GM23248 (cell line): ENCODE measurements around the gene STAG1. TPM values are rescaled to one million over a fixed set of nuclear protein-coding genes. Genes with fewer than 3 reads are reported as not detected.
A peak's percentile ranks its signal among the peaks of the same experiment; 100 is the strongest.

Experiments used
- DNase-seq: peaks from one replicate; pipeline ENCODE4 v3.0.0-alpha.2; 2015
- H2AFZ ChIP-seq: fragments of 200-600 bp; sonication (generic); 2 replicates; pipeline ENCODE4 v1.6.1; 2016; ENCODE audit warnings: antibody characterized with exemption
- H3F3A ChIP-seq: fragments of 200-600 bp; sonication (generic); 2 replicates; pipeline ENCODE4 v1.6.1; 2016; ENCODE audit warnings: mild to moderate bottlenecking, antibody characterized with exemption, mixed run types; ENCODE audit not compliant: insufficient read depth
- H3K27ac ChIP-seq: fragments of 200-600 bp; sonication (generic); 2 replicates; pipeline ENCODE4 v1.5.1; 2016; ENCODE audit warnings: mild to moderate bottlenecking
- H3K27me3 ChIP-seq: fragments of 200-600 bp; sonication (generic); replicated peaks from 2 replicates; pipeline ENCODE4 v1.6.1; 2016; ENCODE audit warnings: mild to moderate bottlenecking; ENCODE audit not compliant: insufficient read depth
- H3K36me3 ChIP-seq: fragments of 200-600 bp; sonication (generic); 2 replicates; pipeline ENCODE4 v1.6.1; 2016; ENCODE audit warnings: low read depth, mild to moderate bottlenecking
- H3K4me1 ChIP-seq: fragments of 200-600 bp; sonication (generic); 2 replicates; pipeline ENCODE4 v1.6.1; 2016; ENCODE audit warnings: mild to moderate bottlenecking; ENCODE audit not compliant: insufficient read depth
- H3K4me2 ChIP-seq: fragments of 200-600 bp; sonication (generic); one replicate; pipeline ENCODE4 v1.6.1; 2016; ENCODE audit warnings: mild to moderate bottlenecking; ENCODE audit not compliant: unreplicated experiment
- H3K4me3 ChIP-seq: fragments of 200-600 bp; sonication (generic); 2 replicates; pipeline ENCODE4 v1.5.1; 2016; ENCODE audit warnings: mild to moderate bottlenecking
- H3K79me2 ChIP-seq: fragments of 200-600 bp; sonication (generic); 2 replicates; pipeline ENCODE4 v1.6.1; 2016; ENCODE audit warnings: mild to moderate bottlenecking; ENCODE audit not compliant: insufficient read depth
- H3K9ac ChIP-seq: fragments of 200-600 bp; sonication (generic); 2 replicates; pipeline ENCODE4 v1.6.1; 2016; ENCODE audit warnings: mild to moderate bottlenecking
- H3K9me2 ChIP-seq: fragments of 200-600 bp; sonication (generic); 2 replicates; pipeline ENCODE4 v1.6.1; 2016; ENCODE audit warnings: mixed run types, mild to moderate bottlenecking, moderate library complexity; ENCODE audit not compliant: insufficient read depth
- H3K9me3 ChIP-seq: fragments of 200-600 bp; sonication (generic); one replicate; pipeline ENCODE4 v1.6.1; 2017; ENCODE audit warnings: low read depth
- H4K20me1 ChIP-seq: fragments of 200-600 bp; sonication (generic); 2 replicates; pipeline ENCODE4 v1.6.0; 2016; ENCODE audit not compliant: insufficient read depth
- EZH2 ChIP-seq: fragments of 200-600 bp; sonication (generic); IDR thresholded peaks from 2 replicates; pipeline ENCODE4 v1.6.1; 2018; ENCODE audit warnings: antibody characterized with exemption, mild to moderate bottlenecking; ENCODE audit not compliant: insufficient read depth, poor library complexity, severe bottlenecking
- EZH2phosphoT487 ChIP-seq: fragments of 200-600 bp; sonication (generic); IDR thresholded peaks from 2 replicates; pipeline ENCODE4 v1.6.1; 2018; ENCODE audit warnings: antibody characterized with exemption, moderate library complexity, mild to moderate bottlenecking, low read depth; ENCODE audit not compliant: insufficient read depth
- WGBS, 2 experiments: methylation state at CpG; one replicate each; pipeline ENCODE4 v1.1.6; 2015 to 2017; ENCODE audit warnings: low lambda C conversion rate in 2 of 2, low coverage in 1 of 2; ENCODE audit errors: missing lambda C conversion rate in 2 of 2; 5-methylcytosine and 5-hydroxymethylcytosine counted together
- in situ Hi-C: fragments of 300-500 bp; cut with MboI; formaldehyde crosslinking; loops from 2 replicates; pipeline ENCODE4 v1.15.0; 2020
- polyA plus RNA-seq: library from polyadenylated mRNA; unstranded; fragments of >200 nt; fragmentation: Nextera tagmentation; extraction: Ambion mirVana; gene quantifications from 2 replicates; pipeline ENCODE4 v1.2.1, GENCODE V29; 2016
- total RNA-seq: library from RNA; depleted of rRNA; stranded (reverse); fragments of >200 nt; shearing (Covaris generic); gene quantifications from 2 replicates; pipeline ENCODE4 v1.2.3, GENCODE V29; 2014

The STAG1 gene
- total and polyA plus RNA-seq, 2 experiments from 2014 or later: 21.1 to 39.7 TPM

GRCh38 chr3:136735103-136735502 is 17.1 kb downstream of the STAG1 start:
- Histone ChIP-seq H3K9me3 (no peaks in the 10 kb centered on the region), H3K9ac (no peak overlapping the region), H2AFZ (no peak overlapping the region), H3K9me2 (no peaks in the 10 kb centered on the region), H3K4me2 (no peak overlapping the region), H3K27ac (no peak overlapping the region), H3F3A (peaks cover 13% of the 10 kb centered on the region; the same call in 1 of the 2 replicates), H3K36me3 (no peaks in the 10 kb centered on the region), H3K27me3 (no peaks in the 10 kb centered on the region), H3K4me1 (peaks cover 4% of the 10 kb centered on the region; the same call in 1 of the 2 replicates), H3K4me3 (no peak overlapping the region), H3K79me2 (peaks cover 100% of the 10 kb centered on the region), H4K20me1 (peaks cover 8% of the 10 kb centered on the region; the same call in 1 of the 2 replicates)
- in situ Hi-C loops: no loop called here
- no peak for TF ChIP-seq EZH2
- no peak for TF ChIP-seq EZH2phosphoT487
- no peak for DNase-seq
- 100% methylated on average over 3 of the region's 3 CpGs for WGBS, 2 experiments

GRCh38 chr3:136734382-136735070 is 17.7 kb downstream of the STAG1 start:
- in situ Hi-C loops: no loop called here
- no peak overlapping the region for H3K27ac ChIP-seq

GRCh38 chr3:136733317-136733833 is 18.8 kb downstream of the STAG1 start:
- in situ Hi-C loops: no loop called here
- peak; percentile 20 for DNase-seq
- peaks cover 99% of the 10 kb centered on the region for H3K79me2 ChIP-seq

More at GRCh38 chr3:136734382-136735070, 17.7 kb downstream of the STAG1 start:
- Histone ChIP-seq H3F3A (peaks cover 13% of the 10 kb centered on the region; the same call in 1 of the 2 replicates), H2AFZ (no peak overlapping the region), H4K20me1 (peaks cover 8% of the 10 kb centered on the region; the same call in 1 of the 2 replicates), H3K4me1 (peaks cover 5% of the 10 kb centered on the region), H3K4me3 (no peak overlapping the region), H3K27me3 (no peaks in the 10 kb centered on the region), H3K4me2 (no peak overlapping the region), H3K79me2 (peaks cover 100% of the 10 kb centered on the region), H3K36me3 (no peaks in the 10 kb centered on the region), H3K9me3 (no peaks in the 10 kb centered on the region), H3K9me2 (no peaks in the 10 kb centered on the region), H3K9ac (no peak overlapping the region)
- DNase-seq: no peak
- TF ChIP-seq EZH2: no peak
- WGBS, 2 experiments: 67 to 81% methylated on average over 3 of the region's 3 CpGs

GRCh38 chr3:136731274-136731884 is 20.8 kb downstream of the STAG1 start:
- Histone ChIP-seq H3K4me2 (no peak overlapping the region), H3K4me1 (peaks cover 18% of the 10 kb centered on the region), H3K27ac (no peak overlapping the region), H3F3A (peaks cover 20% of the 10 kb centered on the region), H3K27me3 (no peaks in the 10 kb centered on the region), H3K9me2 (no peaks in the 10 kb centered on the region), H3K9me3 (no peaks in the 10 kb centered on the region), H3K79me2 (peaks cover 99% of the 10 kb centered on the region), H3K4me3 (no peak overlapping the region), H2AFZ (no peak overlapping the region), H3K9ac (no peak overlapping the region), H4K20me1 (peaks cover 10% of the 10 kb centered on the region; the same call in 1 of the 2 replicates), H3K36me3 (no peaks in the 10 kb centered on the region)
- in situ Hi-C loops: no loop called here
- TF ChIP-seq EZH2phosphoT487: no peak
- no peak for TF ChIP-seq EZH2
- DNase-seq: no peak
- WGBS, 2 experiments: 54 to 57% methylated on average over 4 of the region's 4 CpGs

More at GRCh38 chr3:136733317-136733833, 18.8 kb downstream of the STAG1 start:
- H3K9ac ChIP-seq: no peak overlapping the region
- 97 to 99% methylated on average over 5 of the region's 5 CpGs for WGBS, 2 experiments
- H3K9me2 ChIP-seq: no peaks in the 10 kb centered on the region
- H3F3A ChIP-seq: peaks cover 17% of the 10 kb centered on the region
- no peak for TF ChIP-seq EZH2
- TF ChIP-seq EZH2phosphoT487: no peak
- H3K27me3 ChIP-seq: no peaks in the 10 kb centered on the region
- no peaks in the 10 kb centered on the region for H3K9me3 ChIP-seq
- peaks cover 8% of the 10 kb centered on the region; the same call in 1 of the 2 replicates for H4K20me1 ChIP-seq
- H3K36me3 ChIP-seq: no peaks in the 10 kb centered on the region
- H3K4me2 ChIP-seq: no peak overlapping the region
- H2AFZ ChIP-seq: no peak overlapping the region
- peaks cover 13% of the 10 kb centered on the region for H3K4me1 ChIP-seq
- no peak overlapping the region for H3K4me3 ChIP-seq
- no peak overlapping the region for H3K27ac ChIP-seq
